GM23338 (cell line): Measurements from ENCODE around the gene OR13C3. TPM values are rescaled to one million over a fixed set of nuclear protein-coding genes. Genes with fewer than 3 reads are reported as not detected.

Experiments used
- ATAC-seq: fragments of 200-7000 bp; cut with Tn5 transposase; 3 replicates; pipeline ENCODE4 v1.9.1; 2020
- DNase-seq: peaks from one replicate; pipeline ENCODE4 v3.0.0-alpha.2; 2015; ENCODE audit warnings: low spot score
- H2AFZ ChIP-seq: fragments of 200-600 bp; sonication (generic); 2 replicates; pipeline ENCODE4 v1.8.0; 2016; ENCODE audit warnings: antibody characterized with exemption, mild to moderate bottlenecking, moderate library complexity
- H3F3A ChIP-seq: fragments of 200-600 bp; sonication (generic); replicated peaks from 2 replicates; pipeline ENCODE4 v1.8.0; 2017; ENCODE audit warnings: antibody characterized with exemption, mixed run types, low read depth
- H3K27ac ChIP-seq: fragments of 200-600 bp; sonication (generic); 2 replicates; pipeline ENCODE4 v1.6.1; 2016; ENCODE audit warnings: low read depth
- H3K27me3 ChIP-seq: fragments of 200-600 bp; sonication (generic); 2 replicates; pipeline ENCODE4 v1.8.0; 2016; ENCODE audit warnings: mild to moderate bottlenecking, mixed run types, moderate library complexity; ENCODE audit not compliant: insufficient read depth
- H3K36me3 ChIP-seq: fragments of 200-600 bp; sonication (generic); 2 replicates; pipeline ENCODE4 v1.8.0; 2016; ENCODE audit warnings: mild to moderate bottlenecking; ENCODE audit not compliant: insufficient read depth
- H3K4me1 ChIP-seq: fragments of 200-600 bp; sonication (generic); 2 replicates; pipeline ENCODE4 v1.8.0; 2016; ENCODE audit warnings: mild to moderate bottlenecking, moderate library complexity; ENCODE audit not compliant: insufficient read depth
- H3K4me2 ChIP-seq: fragments of 200-600 bp; sonication (generic); 2 replicates; pipeline ENCODE4 v1.7.1; 2017; ENCODE audit warnings: mixed run types
- H3K4me3 ChIP-seq: fragments of 200-600 bp; sonication (generic); 2 replicates; pipeline ENCODE4 v1.6.1; 2016; ENCODE audit warnings: mixed run types
- H3K79me2 ChIP-seq: fragments of 200-600 bp; sonication (generic); replicated peaks from 2 replicates; pipeline ENCODE4 v1.8.0; 2017; ENCODE audit warnings: mild to moderate bottlenecking; ENCODE audit not compliant: insufficient read depth
- H3K9me2 ChIP-seq: fragments of 200-600 bp; sonication (generic); 2 replicates; pipeline ENCODE4 v1.8.0; 2017; ENCODE audit not compliant: insufficient read depth
- H4K20me1 ChIP-seq: fragments of 200-600 bp; sonication (generic); replicated peaks from 2 replicates; pipeline ENCODE4 v1.8.0; 2017; ENCODE audit warnings: mild to moderate bottlenecking; ENCODE audit not compliant: insufficient read depth
- H3K27ac Mint-ChIP-seq: 2 replicates; pipeline ENCODE4 v1.8.0; 2020; ENCODE audit warnings: inconsistent platforms, mild to moderate bottlenecking, moderate library complexity, mixed read lengths
- H3K27me3 Mint-ChIP-seq: 3 replicates; pipeline ENCODE4 v1.8.0; 2022; ENCODE audit warnings: low read depth, mild to moderate bottlenecking, moderate library complexity, mixed read lengths, inconsistent platforms; ENCODE audit not compliant: insufficient read depth, poor library complexity
- H3K36me3 Mint-ChIP-seq: 3 replicates; pipeline ENCODE4 v1.8.0; 2021; ENCODE audit warnings: low read depth, mild to moderate bottlenecking, inconsistent platforms, moderate library complexity, mixed read lengths
- H3K4me1 Mint-ChIP-seq: 3 replicates; pipeline ENCODE4 v1.8.0; 2020; ENCODE audit warnings: mild to moderate bottlenecking, inconsistent platforms, mixed read lengths
- H3K4me3 Mint-ChIP-seq: 3 replicates; pipeline ENCODE4 v1.8.0; 2021; ENCODE audit warnings: moderate library complexity, mild to moderate bottlenecking, inconsistent platforms, mixed read lengths
- H3K9me3 Mint-ChIP-seq: 3 replicates; pipeline ENCODE4 v1.8.0; 2020; ENCODE audit warnings: moderate library complexity, mild to moderate bottlenecking, inconsistent platforms, mixed read lengths
- CREB1 ChIP-seq: fragments of 250-450 bp; sonication (Bioruptor Pico); IDR thresholded peaks from 2 replicates; pipeline ENCODE4 v1.5.0; 2020; ENCODE audit warnings: low read depth, mild to moderate bottlenecking, moderate library complexity
- EZH2 ChIP-seq: fragments of 200-600 bp; sonication (generic); IDR thresholded peaks from one replicate; pipeline ENCODE4 v1.8.0; 2017; ENCODE audit warnings: antibody characterized with exemption, mild to moderate bottlenecking, low read depth; ENCODE audit not compliant: unreplicated experiment
- EZH2phosphoT487 ChIP-seq: fragments of 200-600 bp; sonication (generic); IDR thresholded peaks from one replicate; pipeline ENCODE4 v1.8.1; 2018; ENCODE audit warnings: antibody characterized with exemption; ENCODE audit not compliant: unreplicated experiment
- JUNB ChIP-seq: IDR thresholded peaks from one replicate; pipeline ENCODE4 v1.6.1; 2016; ENCODE audit warnings: antibody characterized with exemption; ENCODE audit not compliant: unreplicated experiment
- NANOG ChIP-seq: IDR thresholded peaks from 2 replicates; pipeline ENCODE4 v1.6.1; 2016; ENCODE audit warnings: antibody characterized with exemption, borderline replicate concordance
- POLR2AphosphoS5 ChIP-seq: IDR thresholded peaks from 2 replicates; pipeline ENCODE4 v1.6.1; 2016; ENCODE audit warnings: antibody characterized with exemption, low read depth
- STAT1 ChIP-seq: IDR thresholded peaks from one replicate; pipeline ENCODE4 v1.6.1; 2016; ENCODE audit warnings: antibody characterized with exemption; ENCODE audit not compliant: unreplicated experiment
- ZNF114 ChIP-seq: fragments of 250-450 bp; sonication (Bioruptor Pico); IDR thresholded peaks from 2 replicates; pipeline ENCODE4 v1.5.0; 2020; ENCODE audit warnings: mild to moderate bottlenecking, moderate library complexity
- ZNF331 ChIP-seq: fragments of 250-450 bp; sonication (Bioruptor Pico); IDR thresholded peaks from 2 replicates; pipeline ENCODE4 v1.5.0; 2020; ENCODE audit warnings: low read depth, mild to moderate bottlenecking, moderate library complexity
- long read RNA-seq: library from polyadenylated mRNA; unstranded; transcript quantifications from one replicate; pipeline ENCODE4 v2.0.0, GENCODE V29; 2020; ENCODE audit not compliant: unreplicated experiment
- polyA plus RNA-seq: library from polyadenylated mRNA; unstranded; fragments of >200 nt; fragmentation: Nextera tagmentation; extraction: Ambion mirVana; gene quantifications from 2 replicates; pipeline ENCODE4 v1.2.1, GENCODE V29; 2016
- total RNA-seq: library from RNA; depleted of rRNA; stranded (reverse); fragments of >200 nt; shearing (Covaris generic); gene quantifications from 2 replicates; pipeline ENCODE4 v1.2.3, GENCODE V29; 2014; rRNA removed
- TF ChIP-seq, protein P1 (sequence below): IDR thresholded peaks from one replicate; pipeline ENCODE4 v1.6.1; 2018; ENCODE audit warnings: antibody characterized with exemption; ENCODE audit not compliant: unreplicated experiment
- TF ChIP-seq, protein P2 (sequence below), 2 experiments: fragments of 200-600 bp in 1 of 2; sonication (generic) in 1 of 2; conservative IDR thresholded peaks; 2 replicates each; pipeline versions ENCODE4 v1.5.1 to v1.6.1; 2016 to 2017; ENCODE audit warnings: antibody characterized with exemption in 2 of 2, low read depth in 2 of 2, mild to moderate bottlenecking in 2 of 2, moderate library complexity in 1 of 2
- TF ChIP-seq, protein P3 (sequence below): IDR thresholded peaks from 2 replicates; pipeline ENCODE4 v1.6.1; 2016; ENCODE audit warnings: antibody characterized with exemption
- TF ChIP-seq, protein P4 (sequence below): fragments of 250-450 bp; sonication (Bioruptor Pico); IDR thresholded peaks from 2 replicates; pipeline ENCODE4 v1.5.0; 2020; ENCODE audit warnings: mild to moderate bottlenecking, moderate library complexity

OR13C3 gene
- total RNA-seq = not detected in 2 replicates
- not detected in 2 replicates for polyA plus RNA-seq
- long read RNA-seq = 0 reads

DNA sequence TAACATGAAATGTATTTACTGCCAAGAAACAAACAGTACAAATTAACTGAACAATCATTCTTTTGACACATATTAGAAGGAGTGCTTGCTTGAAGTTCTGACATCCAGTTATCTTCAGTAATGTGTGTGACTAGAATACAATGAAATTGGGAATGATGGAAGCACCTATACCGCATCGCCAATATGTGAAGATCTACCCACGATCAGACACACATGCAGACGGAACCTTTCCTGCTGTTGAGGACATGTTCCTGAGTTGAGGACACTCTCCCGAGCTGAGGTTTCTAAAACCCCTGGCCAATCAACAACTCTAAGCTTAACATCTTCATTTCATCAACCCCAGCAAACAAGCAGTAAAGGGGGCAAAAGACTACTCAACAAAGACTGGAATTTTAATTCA, at the start of gene OR13C3:
Gene OR13C3, minus strand, starts transcription at position 101 of the 400 bp plus-strand sequence. CDS start 133 bp downstream, outside the sequence.
- H3K4me1 Mint-ChIP-seq = peaks cover 7% of the 10 kb centered on the region
- no peaks in the 10 kb centered on the region for H3K27me3 ChIP-seq
- no peak within 1 kb of the TSS for H3K4me2 ChIP-seq
- H2AFZ ChIP-seq = no peak within 1 kb of the TSS
- no peak within 1 kb of the TSS for H3K27ac ChIP-seq
- H3K4me3 Mint-ChIP-seq = no peak within 1 kb of the TSS
- TF ChIP-seq STAT1 = no peak
- TF ChIP-seq, protein P1, sequence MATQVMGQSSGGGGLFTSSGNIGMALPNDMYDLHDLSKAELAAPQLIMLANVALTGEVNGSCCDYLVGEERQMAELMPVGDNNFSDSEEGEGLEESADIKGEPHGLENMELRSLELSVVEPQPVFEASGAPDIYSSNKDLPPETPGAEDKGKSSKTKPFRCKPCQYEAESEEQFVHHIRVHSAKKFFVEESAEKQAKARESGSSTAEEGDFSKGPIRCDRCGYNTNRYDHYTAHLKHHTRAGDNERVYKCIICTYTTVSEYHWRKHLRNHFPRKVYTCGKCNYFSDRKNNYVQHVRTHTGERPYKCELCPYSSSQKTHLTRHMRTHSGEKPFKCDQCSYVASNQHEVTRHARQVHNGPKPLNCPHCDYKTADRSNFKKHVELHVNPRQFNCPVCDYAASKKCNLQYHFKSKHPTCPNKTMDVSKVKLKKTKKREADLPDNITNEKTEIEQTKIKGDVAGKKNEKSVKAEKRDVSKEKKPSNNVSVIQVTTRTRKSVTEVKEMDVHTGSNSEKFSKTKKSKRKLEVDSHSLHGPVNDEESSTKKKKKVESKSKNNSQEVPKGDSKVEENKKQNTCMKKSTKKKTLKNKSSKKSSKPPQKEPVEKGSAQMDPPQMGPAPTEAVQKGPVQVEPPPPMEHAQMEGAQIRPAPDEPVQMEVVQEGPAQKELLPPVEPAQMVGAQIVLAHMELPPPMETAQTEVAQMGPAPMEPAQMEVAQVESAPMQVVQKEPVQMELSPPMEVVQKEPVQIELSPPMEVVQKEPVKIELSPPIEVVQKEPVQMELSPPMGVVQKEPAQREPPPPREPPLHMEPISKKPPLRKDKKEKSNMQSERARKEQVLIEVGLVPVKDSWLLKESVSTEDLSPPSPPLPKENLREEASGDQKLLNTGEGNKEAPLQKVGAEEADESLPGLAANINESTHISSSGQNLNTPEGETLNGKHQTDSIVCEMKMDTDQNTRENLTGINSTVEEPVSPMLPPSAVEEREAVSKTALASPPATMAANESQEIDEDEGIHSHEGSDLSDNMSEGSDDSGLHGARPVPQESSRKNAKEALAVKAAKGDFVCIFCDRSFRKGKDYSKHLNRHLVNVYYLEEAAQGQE = no peak
- TF ChIP-seq, protein P2, sequence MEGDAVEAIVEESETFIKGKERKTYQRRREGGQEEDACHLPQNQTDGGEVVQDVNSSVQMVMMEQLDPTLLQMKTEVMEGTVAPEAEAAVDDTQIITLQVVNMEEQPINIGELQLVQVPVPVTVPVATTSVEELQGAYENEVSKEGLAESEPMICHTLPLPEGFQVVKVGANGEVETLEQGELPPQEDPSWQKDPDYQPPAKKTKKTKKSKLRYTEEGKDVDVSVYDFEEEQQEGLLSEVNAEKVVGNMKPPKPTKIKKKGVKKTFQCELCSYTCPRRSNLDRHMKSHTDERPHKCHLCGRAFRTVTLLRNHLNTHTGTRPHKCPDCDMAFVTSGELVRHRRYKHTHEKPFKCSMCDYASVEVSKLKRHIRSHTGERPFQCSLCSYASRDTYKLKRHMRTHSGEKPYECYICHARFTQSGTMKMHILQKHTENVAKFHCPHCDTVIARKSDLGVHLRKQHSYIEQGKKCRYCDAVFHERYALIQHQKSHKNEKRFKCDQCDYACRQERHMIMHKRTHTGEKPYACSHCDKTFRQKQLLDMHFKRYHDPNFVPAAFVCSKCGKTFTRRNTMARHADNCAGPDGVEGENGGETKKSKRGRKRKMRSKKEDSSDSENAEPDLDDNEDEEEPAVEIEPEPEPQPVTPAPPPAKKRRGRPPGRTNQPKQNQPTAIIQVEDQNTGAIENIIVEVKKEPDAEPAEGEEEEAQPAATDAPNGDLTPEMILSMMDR (conservative IDR thresholded peaks at IDR 0.05; ENCODE audit: low read depth in 2 of 2) = no peak
- TF ChIP-seq, protein P3, sequence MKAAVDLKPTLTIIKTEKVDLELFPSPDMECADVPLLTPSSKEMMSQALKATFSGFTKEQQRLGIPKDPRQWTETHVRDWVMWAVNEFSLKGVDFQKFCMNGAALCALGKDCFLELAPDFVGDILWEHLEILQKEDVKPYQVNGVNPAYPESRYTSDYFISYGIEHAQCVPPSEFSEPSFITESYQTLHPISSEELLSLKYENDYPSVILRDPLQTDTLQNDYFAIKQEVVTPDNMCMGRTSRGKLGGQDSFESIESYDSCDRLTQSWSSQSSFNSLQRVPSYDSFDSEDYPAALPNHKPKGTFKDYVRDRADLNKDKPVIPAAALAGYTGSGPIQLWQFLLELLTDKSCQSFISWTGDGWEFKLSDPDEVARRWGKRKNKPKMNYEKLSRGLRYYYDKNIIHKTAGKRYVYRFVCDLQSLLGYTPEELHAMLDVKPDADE = no peak
- TF ChIP-seq, protein P4, sequence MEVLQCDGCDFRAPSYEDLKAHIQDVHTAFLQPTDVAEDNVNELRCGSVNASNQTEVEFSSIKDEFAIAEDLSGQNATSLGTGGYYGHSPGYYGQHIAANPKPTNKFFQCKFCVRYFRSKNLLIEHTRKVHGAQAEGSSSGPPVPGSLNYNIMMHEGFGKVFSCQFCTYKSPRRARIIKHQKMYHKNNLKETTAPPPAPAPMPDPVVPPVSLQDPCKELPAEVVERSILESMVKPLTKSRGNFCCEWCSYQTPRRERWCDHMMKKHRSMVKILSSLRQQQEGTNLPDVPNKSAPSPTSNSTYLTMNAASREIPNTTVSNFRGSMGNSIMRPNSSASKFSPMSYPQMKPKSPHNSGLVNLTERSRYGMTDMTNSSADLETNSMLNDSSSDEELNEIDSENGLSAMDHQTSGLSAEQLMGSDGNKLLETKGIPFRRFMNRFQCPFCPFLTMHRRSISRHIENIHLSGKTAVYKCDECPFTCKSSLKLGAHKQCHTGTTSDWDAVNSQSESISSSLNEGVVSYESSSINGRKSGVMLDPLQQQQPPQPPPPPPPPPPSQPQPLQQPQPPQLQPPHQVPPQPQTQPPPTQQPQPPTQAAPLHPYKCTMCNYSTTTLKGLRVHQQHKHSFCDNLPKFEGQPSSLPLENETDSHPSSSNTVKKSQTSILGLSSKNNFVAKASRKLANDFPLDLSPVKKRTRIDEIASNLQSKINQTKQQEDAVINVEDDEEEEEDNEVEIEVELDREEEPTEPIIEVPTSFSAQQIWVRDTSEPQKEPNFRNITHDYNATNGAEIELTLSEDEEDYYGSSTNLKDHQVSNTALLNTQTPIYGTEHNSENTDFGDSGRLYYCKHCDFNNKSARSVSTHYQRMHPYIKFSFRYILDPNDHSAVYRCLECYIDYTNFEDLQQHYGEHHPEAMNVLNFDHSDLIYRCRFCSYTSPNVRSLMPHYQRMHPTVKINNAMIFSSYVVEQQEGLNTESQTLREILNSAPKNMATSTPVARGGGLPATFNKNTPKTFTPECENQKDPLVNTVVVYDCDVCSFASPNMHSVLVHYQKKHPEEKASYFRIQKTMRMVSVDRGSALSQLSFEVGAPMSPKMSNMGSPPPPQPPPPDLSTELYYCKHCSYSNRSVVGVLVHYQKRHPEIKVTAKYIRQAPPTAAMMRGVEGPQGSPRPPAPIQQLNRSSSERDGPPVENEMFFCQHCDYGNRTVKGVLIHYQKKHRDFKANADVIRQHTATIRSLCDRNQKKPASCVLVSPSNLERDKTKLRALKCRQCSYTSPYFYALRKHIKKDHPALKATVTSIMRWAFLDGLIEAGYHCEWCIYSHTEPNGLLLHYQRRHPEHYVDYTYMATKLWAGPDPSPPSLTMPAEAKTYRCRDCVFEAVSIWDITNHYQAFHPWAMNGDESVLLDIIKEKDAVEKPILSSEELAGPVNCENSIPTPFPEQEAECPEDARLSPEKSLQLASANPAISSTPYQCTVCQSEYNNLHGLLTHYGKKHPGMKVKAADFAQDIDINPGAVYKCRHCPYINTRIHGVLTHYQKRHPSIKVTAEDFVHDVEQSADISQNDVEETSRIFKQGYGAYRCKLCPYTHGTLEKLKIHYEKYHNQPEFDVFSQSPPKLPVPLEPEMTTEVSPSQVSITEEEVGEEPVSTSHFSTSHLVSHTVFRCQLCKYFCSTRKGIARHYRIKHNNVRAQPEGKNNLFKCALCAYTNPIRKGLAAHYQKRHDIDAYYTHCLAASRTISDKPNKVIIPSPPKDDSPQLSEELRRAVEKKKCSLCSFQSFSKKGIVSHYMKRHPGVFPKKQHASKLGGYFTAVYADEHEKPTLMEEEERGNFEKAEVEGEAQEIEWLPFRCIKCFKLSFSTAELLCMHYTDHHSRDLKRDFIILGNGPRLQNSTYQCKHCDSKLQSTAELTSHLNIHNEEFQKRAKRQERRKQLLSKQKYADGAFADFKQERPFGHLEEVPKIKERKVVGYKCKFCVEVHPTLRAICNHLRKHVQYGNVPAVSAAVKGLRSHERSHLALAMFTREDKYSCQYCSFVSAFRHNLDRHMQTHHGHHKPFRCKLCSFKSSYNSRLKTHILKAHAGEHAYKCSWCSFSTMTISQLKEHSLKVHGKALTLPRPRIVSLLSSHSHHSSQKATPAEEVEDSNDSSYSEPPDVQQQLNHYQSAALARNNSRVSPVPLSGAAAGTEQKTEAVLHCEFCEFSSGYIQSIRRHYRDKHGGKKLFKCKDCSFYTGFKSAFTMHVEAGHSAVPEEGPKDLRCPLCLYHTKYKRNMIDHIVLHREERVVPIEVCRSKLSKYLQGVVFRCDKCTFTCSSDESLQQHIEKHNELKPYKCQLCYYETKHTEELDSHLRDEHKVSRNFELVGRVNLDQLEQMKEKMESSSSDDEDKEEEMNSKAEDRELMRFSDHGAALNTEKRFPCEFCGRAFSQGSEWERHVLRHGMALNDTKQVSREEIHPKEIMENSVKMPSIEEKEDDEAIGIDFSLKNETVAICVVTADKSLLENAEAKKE = no peak
- TF ChIP-seq CREB1 (CRISPR knock-in tag) = no peak
- no peak for TF ChIP-seq JUNB
- no peak for TF ChIP-seq POLR2AphosphoS5
- TF ChIP-seq ZNF114 = no peak
- no peak for TF ChIP-seq EZH2
- no peak for TF ChIP-seq NANOG
- no peak for TF ChIP-seq EZH2phosphoT487
- no peak for TF ChIP-seq ZNF331 (CRISPR knock-in tag)
- peaks cover 5% of the 10 kb centered on the region; the same call in 1 of the 2 replicates for H3K9me2 ChIP-seq
- H3K4me1 ChIP-seq = peaks cover 12% of the 10 kb centered on the region; the same call in 1 of the 2 replicates
- no peaks in the 10 kb centered on the region for H4K20me1 ChIP-seq
- H3K36me3 Mint-ChIP-seq = no peaks in the 10 kb centered on the region
- no peaks in the 10 kb centered on the region for H3F3A ChIP-seq
- no peak within 1 kb of the TSS for H3K4me3 ChIP-seq
- no peaks in the 10 kb centered on the region for H3K36me3 ChIP-seq
- DNase-seq = no peak
- ATAC-seq = no peak
- no peak within 1 kb of the TSS for H3K27ac Mint-ChIP-seq
- H3K79me2 ChIP-seq = no peaks in the 10 kb centered on the region
- no peaks in the 10 kb centered on the region for H3K27me3 Mint-ChIP-seq
- no peaks in the 10 kb centered on the region for H3K9me3 Mint-ChIP-seq
